BLaER1 (cell line): ENCODE measurements around the gene PNRC2.

Source experiments
- H3K27ac ChIP-seq: shearing (Covaris generic); formaldehyde crosslinking; 2 replicates; pipeline ENCODE4 v1.8.1; 2022
- H3K27me3 ChIP-seq: shearing (Covaris generic); formaldehyde crosslinking; 2 replicates; pipeline ENCODE4 v1.8.1; 2022
- H3K36me3 ChIP-seq: shearing (Covaris generic); formaldehyde crosslinking; 2 replicates; pipeline ENCODE4 v1.8.1; 2022
- H3K4me1 ChIP-seq: shearing (Covaris generic); formaldehyde crosslinking; 2 replicates; pipeline ENCODE4 v1.8.1; 2022
- H3K4me2 ChIP-seq: shearing (Covaris generic); formaldehyde crosslinking; 2 replicates; pipeline ENCODE4 v1.8.1; 2022
- H3K4me3 ChIP-seq: shearing (Covaris generic); formaldehyde crosslinking; 2 replicates; pipeline ENCODE4 v1.8.1; 2022
- H3K9ac ChIP-seq: shearing (Covaris generic); formaldehyde crosslinking; 2 replicates; pipeline ENCODE4 v1.8.1; 2022
- H3K9me3 ChIP-seq: shearing (Covaris generic); formaldehyde crosslinking; 2 replicates; pipeline ENCODE4 v1.8.1; 2022
- H4K20me1 ChIP-seq: shearing (Covaris generic); formaldehyde crosslinking; 2 replicates; pipeline ENCODE4 v1.8.1; 2022
- Cebpa-rat ChIP-seq: shearing (Covaris generic); IDR thresholded peaks from 2 replicates; pipeline ENCODE4 v1.8.1; 2022

The PNRC2 gene

GRCh38 chr1:23959461-23960290 lies at the start of gene PNRC2:
Gene PNRC2, plus strand, starts transcription at chr1:23959828. Its CDS starts 1,630 bp downstream, at chr1:23961458.
- no peaks in the 10 kb centered on the region for H3K9me3 ChIP-seq
- no peak for TF ChIP-seq Cebpa-rat
- H3K27ac ChIP-seq, result peak within 1 kb of the TSS; percentile 98
- H3K27me3 ChIP-seq, result no peaks in the 10 kb centered on the region
- H3K9ac ChIP-seq, result peak within 1 kb of the TSS; percentile 99
- H3K36me3 ChIP-seq, result peaks cover 32% of the 10 kb centered on the region; the same call in 1 of the 2 replicates
- H3K4me3 ChIP-seq, result peak within 1 kb of the TSS; percentile 85
- H4K20me1 ChIP-seq, result peaks cover 40% of the 10 kb centered on the region
- peak within 1 kb of the TSS; percentile 92 for H3K4me2 ChIP-seq
- peaks cover 70% of the 10 kb centered on the region for H3K4me1 ChIP-seq

GRCh38 chr1:23910144-23910543 lies 49.5 kb upstream of the PNRC2 start:
- no peak for TF ChIP-seq Cebpa-rat
- H3K9ac ChIP-seq, result no peak overlapping the region
- H4K20me1 ChIP-seq, result no peaks in the 10 kb centered on the region
- H3K36me3 ChIP-seq, result no peaks in the 10 kb centered on the region
- H3K9me3 ChIP-seq, result no peaks in the 10 kb centered on the region
- H3K4me1 ChIP-seq, result peaks cover 74% of the 10 kb centered on the region
- no peak overlapping the region for H3K4me3 ChIP-seq
- peaks cover 9% of the 10 kb centered on the region for H3K27me3 ChIP-seq
- H3K27ac ChIP-seq, result peak overlapping the region; percentile 73; the same call in 1 of the 2 replicates
- peak overlapping the region; percentile 90 for H3K4me2 ChIP-seq

GRCh38 chr1:23910553-23911246 lies 48.9 kb upstream of the PNRC2 start:
- TF ChIP-seq Cebpa-rat, result no peak
- no peak overlapping the region for H3K9ac ChIP-seq
- peaks cover 5% of the 10 kb centered on the region; the same call in 1 of the 2 replicates for H3K27me3 ChIP-seq
- no peaks in the 10 kb centered on the region for H3K36me3 ChIP-seq
- H4K20me1 ChIP-seq, result no peaks in the 10 kb centered on the region
- peak overlapping the region; percentile 75; the same call in 1 of the 2 replicates for H3K27ac ChIP-seq
- H3K9me3 ChIP-seq, result no peaks in the 10 kb centered on the region
- H3K4me3 ChIP-seq, result no peak overlapping the region
- H3K4me1 ChIP-seq, result peaks cover 79% of the 10 kb centered on the region
- peak overlapping the region; percentile 90 for H3K4me2 ChIP-seq

- peaks cover 92% of the 10 kb centered on the region for H3K4me1 ChIP-seq
- H3K36me3 ChIP-seq, result no peaks in the 10 kb centered on the region
- no peaks in the 10 kb centered on the region for H3K9me3 ChIP-seq
- no peak overlapping the region for H3K9ac ChIP-seq
- TF ChIP-seq Cebpa-rat, result no peak
- H3K4me3 ChIP-seq, result no peak overlapping the region
- peak overlapping the region; percentile 90 for H3K4me2 ChIP-seq
- H4K20me1 ChIP-seq, result no peaks in the 10 kb centered on the region
- H3K27ac ChIP-seq, result peak overlapping the region; percentile 75
- H3K27me3 ChIP-seq, result no peaks in the 10 kb centered on the region
Measured at GRCh38 chr1:23911921-23912320, 47.7 kb upstream of the PNRC2 start.

- Histone ChIP-seq H3K4me3 (no peak within 1 kb of the TSS), H3K36me3 (no peaks in the 10 kb centered on the region), H3K4me2 (peak within 1 kb of the TSS; percentile 90), H3K9ac (no peak within 1 kb of the TSS), H3K4me1 (peaks cover 99% of the 10 kb centered on the region), H4K20me1 (no peaks in the 10 kb centered on the region), H3K9me3 (no peaks in the 10 kb centered on the region), H3K27ac (peak within 1 kb of the TSS; percentile 75), H3K27me3 (no peaks in the 10 kb centered on the region)
- TF ChIP-seq Cebpa-rat, result no peak
Measured at GRCh38 chr1:23913212-23913880, 46.3 kb upstream of the PNRC2 start, which contains the start of gene CNR2. Gene CNR2, minus strand, starts transcription at chr1:23913362. Its CDS starts 37,745 bp downstream, at chr1:23875617.

GRCh38 chr1:23914921-23915320 lies 44.7 kb upstream of the PNRC2 start:
- H3K4me3 ChIP-seq, result no peak overlapping the region
- TF ChIP-seq Cebpa-rat, result no peak
- no peaks in the 10 kb centered on the region for H4K20me1 ChIP-seq
- no peaks in the 10 kb centered on the region for H3K36me3 ChIP-seq
- no peaks in the 10 kb centered on the region for H3K27me3 ChIP-seq
- peak overlapping the region; percentile 14; the same call in 1 of the 2 replicates for H3K27ac ChIP-seq
- H3K4me1 ChIP-seq, result peaks cover 99% of the 10 kb centered on the region
- H3K9ac ChIP-seq, result no peak overlapping the region
- no peaks in the 10 kb centered on the region for H3K9me3 ChIP-seq
- H3K4me2 ChIP-seq, result peak overlapping the region; percentile 90; the same call in 1 of the 2 replicates

GRCh38 chr1:23915466-23915865 lies 44.2 kb upstream of the PNRC2 start:
- Histone ChIP-seq H3K4me1 (peaks cover 99% of the 10 kb centered on the region), H3K27ac (peak overlapping the region; percentile 60; the same call in 1 of the 2 replicates), H3K9ac (no peak overlapping the region), H4K20me1 (no peaks in the 10 kb centered on the region), H3K9me3 (no peaks in the 10 kb centered on the region), H3K36me3 (no peaks in the 10 kb centered on the region), H3K4me3 (no peak overlapping the region), H3K4me2 (peak overlapping the region; percentile 90), H3K27me3 (no peaks in the 10 kb centered on the region)
- no peak for TF ChIP-seq Cebpa-rat

GRCh38 chr1:23916209-23917131 lies 43.2 kb upstream of the PNRC2 start:
- no peak for TF ChIP-seq Cebpa-rat
- no peaks in the 10 kb centered on the region for H3K9me3 ChIP-seq
- peak overlapping the region; percentile 90 for H3K4me2 ChIP-seq
- H3K9ac ChIP-seq, result peak overlapping the region; percentile 24; the same call in 1 of the 2 replicates
- no peaks in the 10 kb centered on the region for H4K20me1 ChIP-seq
- no peaks in the 10 kb centered on the region for H3K27me3 ChIP-seq
- H3K4me3 ChIP-seq, result no peak overlapping the region
- peaks cover 99% of the 10 kb centered on the region for H3K4me1 ChIP-seq
- H3K27ac ChIP-seq, result peak overlapping the region; percentile 60
- H3K36me3 ChIP-seq, result no peaks in the 10 kb centered on the region
